ENCODE measurements around the gene ZC3H14.
"Not testable (repeated sequence)": the region's sequence is repeated elsewhere in the genome, so short reads cannot be mapped to it uniquely, and the experiment has no call there.

The ZC3H14 gene

DNA sequence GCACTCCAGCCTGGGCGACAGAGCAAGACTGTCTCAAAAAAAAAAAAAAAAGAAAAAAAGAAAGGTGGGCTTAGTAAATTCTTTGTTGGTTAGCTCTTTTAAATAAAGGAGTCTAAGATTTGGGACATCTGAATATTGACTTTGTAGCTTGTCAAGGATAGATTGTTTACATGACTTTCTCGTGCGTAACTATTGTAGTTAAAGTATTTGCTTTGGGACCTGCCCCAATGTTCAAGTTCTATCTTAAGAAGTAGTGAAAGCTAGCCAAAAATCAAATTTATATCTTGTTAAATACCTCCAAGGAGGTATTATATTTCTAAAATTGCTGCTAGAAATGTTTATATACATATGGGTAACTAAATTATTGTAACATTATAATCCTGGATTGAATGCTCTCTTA is 40.4 kb upstream of the ZC3H14 start:
- H3K27ac ChIP-seq, result peak overlapping the region; percentile 77
- TF ChIP-seq, protein P1, sequence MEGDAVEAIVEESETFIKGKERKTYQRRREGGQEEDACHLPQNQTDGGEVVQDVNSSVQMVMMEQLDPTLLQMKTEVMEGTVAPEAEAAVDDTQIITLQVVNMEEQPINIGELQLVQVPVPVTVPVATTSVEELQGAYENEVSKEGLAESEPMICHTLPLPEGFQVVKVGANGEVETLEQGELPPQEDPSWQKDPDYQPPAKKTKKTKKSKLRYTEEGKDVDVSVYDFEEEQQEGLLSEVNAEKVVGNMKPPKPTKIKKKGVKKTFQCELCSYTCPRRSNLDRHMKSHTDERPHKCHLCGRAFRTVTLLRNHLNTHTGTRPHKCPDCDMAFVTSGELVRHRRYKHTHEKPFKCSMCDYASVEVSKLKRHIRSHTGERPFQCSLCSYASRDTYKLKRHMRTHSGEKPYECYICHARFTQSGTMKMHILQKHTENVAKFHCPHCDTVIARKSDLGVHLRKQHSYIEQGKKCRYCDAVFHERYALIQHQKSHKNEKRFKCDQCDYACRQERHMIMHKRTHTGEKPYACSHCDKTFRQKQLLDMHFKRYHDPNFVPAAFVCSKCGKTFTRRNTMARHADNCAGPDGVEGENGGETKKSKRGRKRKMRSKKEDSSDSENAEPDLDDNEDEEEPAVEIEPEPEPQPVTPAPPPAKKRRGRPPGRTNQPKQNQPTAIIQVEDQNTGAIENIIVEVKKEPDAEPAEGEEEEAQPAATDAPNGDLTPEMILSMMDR (conservative IDR thresholded peaks at IDR 0.05), result no peak

- not testable (repeated sequence) for H3K27ac ChIP-seq
These were observed 32.9 kb upstream of the ZC3H14 start for GRCh38 chr14:88529889-88530288.

DNA sequence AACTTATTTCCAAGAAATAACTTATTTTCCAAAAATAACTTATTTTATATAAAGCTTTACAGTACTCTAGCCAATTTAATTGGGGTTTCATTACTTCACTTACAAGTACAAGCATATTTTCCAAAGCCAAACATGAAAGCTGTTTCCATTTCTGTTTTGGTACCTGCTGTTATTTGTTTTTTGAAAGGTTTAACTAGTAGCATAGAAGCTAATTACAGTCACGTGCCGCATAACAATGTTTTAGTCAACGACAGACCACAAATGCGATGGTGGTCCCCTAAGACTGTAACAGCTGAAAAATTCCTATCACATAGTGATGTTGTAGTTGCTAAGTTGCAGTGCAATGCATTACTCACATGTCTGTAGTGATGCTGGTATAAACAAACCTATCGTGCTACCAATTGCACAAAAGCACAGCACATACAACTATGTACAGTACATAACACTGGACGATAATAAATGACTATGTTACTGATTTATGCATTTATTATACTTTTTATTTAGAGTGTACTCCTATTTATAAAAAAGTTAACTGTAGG is 29.7 kb upstream of the ZC3H14 start:
- no peak overlapping the region for H3K27ac ChIP-seq
- TF ChIP-seq, protein P1 (conservative IDR thresholded peaks at IDR 0.05), result no peak

DNA sequence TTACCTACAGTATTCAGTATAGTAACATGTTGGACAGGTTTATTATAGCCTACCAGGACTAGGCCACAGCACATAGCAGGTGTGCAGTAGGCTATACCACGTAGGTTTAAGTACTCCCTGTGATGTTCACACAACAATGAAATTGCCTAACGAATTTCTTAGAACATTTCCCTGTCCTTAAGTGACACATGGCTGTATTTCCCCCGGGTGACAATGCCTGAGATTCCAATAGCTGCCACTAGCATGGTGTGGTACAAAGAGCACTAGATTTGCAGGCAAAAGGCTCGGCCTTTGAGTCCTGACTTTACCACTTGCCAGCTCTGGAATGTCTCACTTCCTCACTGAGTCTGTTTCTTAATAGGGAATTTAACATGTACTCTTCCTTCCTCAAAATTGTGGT is 27.7 kb upstream of the ZC3H14 start:
- no peak overlapping the region for H3K27ac ChIP-seq
- TF ChIP-seq, protein P1 (conservative IDR thresholded peaks at IDR 0.05), result no peak

GRCh38 chr14:88535813-88536212 is 27.0 kb upstream of the ZC3H14 start:
- TF ChIP-seq, protein P1 (conservative IDR thresholded peaks at IDR 0.05), result no peak
- H3K27ac ChIP-seq, result no peak overlapping the region

GRCh38 chr14:88541324-88541723 is 21.5 kb upstream of the ZC3H14 start:
- H3K27ac ChIP-seq, result no peak overlapping the region

DNA sequence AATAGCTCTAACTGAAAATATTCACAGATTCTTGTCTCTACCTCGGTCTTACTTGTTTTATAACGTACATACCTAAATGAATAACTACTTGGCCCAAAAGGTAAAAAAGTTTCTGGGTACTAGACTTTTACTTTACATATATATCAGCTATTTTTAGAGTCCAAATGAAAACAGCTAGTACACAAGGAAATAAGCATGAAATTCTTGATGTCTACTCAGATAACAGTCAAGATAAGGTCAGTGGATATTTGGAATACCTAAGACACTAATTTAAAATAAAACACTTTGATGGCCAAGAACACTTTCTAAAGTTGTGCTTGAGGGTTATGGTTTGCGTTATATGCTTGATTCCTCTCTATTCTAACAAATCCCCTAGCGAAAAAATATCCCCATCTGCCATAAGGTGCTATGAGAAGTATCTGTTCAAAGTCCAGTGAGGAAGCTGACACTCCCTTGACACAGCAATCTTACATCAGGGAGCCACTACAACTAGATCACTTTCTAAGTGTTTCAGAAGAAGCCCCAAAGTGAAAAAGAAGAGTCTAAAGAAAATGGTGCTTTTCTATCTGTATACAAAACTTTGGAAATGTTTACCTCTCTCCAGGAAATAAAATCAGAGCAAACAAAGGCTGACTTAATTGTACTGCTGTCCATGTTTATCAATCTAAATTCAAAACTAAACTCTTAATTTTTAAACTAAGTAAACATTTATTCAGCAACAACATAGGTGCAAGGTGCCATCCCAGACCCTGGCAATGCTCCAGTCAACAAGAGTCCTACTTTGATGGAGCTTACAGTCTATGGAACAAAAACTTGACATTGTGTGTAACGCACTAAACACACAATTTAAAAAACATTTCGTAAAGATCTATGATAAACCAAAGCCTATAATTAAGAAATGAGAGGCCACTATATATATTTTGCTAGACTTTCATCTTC is 19.7 kb upstream of the ZC3H14 start:
- TF ChIP-seq, protein P1 (conservative IDR thresholded peaks at IDR 0.05), result no peak
- no peak overlapping the region for H3K27ac ChIP-seq

More at GRCh38 chr14:88541324-88541723, 21.5 kb upstream of the ZC3H14 start:
- TF ChIP-seq, protein P1 (conservative IDR thresholded peaks at IDR 0.05), result no peak

DNA sequence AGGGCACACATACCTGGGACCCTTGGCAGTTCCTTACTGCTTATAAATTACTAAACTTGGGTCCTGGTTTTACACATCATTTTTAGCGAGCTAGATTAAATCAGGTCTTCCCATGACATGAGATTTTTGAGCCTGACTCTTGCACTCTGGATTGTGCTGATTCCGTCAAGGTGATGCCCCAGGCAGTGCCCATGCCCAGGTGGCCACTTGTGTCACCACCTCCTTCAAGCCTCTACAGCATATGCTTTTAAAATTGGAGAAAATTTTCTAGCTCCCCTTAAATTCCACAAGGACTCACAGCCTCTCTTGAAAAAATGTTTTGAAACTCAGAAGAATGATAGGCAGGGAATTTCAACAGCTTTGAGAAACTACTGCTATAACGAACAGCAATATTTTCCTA is 17.6 kb upstream of the ZC3H14 start:
- no peak overlapping the region for H3K27ac ChIP-seq
- TF ChIP-seq, protein P1 (conservative IDR thresholded peaks at IDR 0.05), result no peak

Measured in VCaP (cell line).